ENCODE data around the gene HS3ST3A1.

- TF ChIP-seq POLR2A (IDR thresholded peaks at IDR 0.05; ENCODE audit: low read length) (no peak), GATA1 (IDR thresholded peaks at IDR 0.05; ENCODE audit: low read depth, low read length) (no peak)
Observed at GRCh38 chr17:13568582-13569397, 32.9 kb downstream of the HS3ST3A1 start.
